Gastrocnemius medialis (tissue), 4 donors: Measurements from ENCODE around the gene CCPG1.
"Not testable (repeated sequence)": the region's sequence is repeated elsewhere in the genome, so short reads cannot be mapped to it uniquely, and the experiment has no call there.

Experiments used
- CTCF ChIP-seq, 5 experiments: fragments of 450-650 bp in 3 of 5; fragments of 200-600 bp in 2 of 5; sonication (generic) in 2 of 5; IDR thresholded peaks in 4 of 5; conservative IDR thresholded peaks in 1 of 5; 1 replicate in 4 of 5; 2 replicates in 1 of 5; pipeline ENCODE4 v1.5.1; 2016 to 2019; ENCODE audit warnings: antibody characterized with exemption in 5 of 5, mild to moderate bottlenecking in 3 of 5, moderate library complexity in 3 of 5
- POLR2A ChIP-seq, 2 donors: fragments of 450-650 bp; IDR thresholded peaks; one replicate each; pipeline ENCODE4 v1.6.1; 2017; ENCODE audit warnings: antibody characterized with exemption in 2 of 2, mild to moderate bottlenecking in 2 of 2, moderate library complexity in 2 of 2

- TF ChIP-seq POLR2A (IDR thresholded peaks at IDR 0.05); CTCF (IDR thresholded peaks at IDR 0.05 in 4 of 5, conservative IDR thresholded peaks at IDR 0.05 in 1 of 5): not testable (repeated sequence)
Measured at GRCh38 chr15:55408976-55409375, 817 bp upstream of the CCPG1 start.
